ENCODE data around the gene COL24A1.
"Not testable (repeated sequence)": the region's sequence is repeated elsewhere in the genome, so short reads cannot be mapped to it uniquely, and the experiment has no call there.

Gene COL24A1

DNA sequence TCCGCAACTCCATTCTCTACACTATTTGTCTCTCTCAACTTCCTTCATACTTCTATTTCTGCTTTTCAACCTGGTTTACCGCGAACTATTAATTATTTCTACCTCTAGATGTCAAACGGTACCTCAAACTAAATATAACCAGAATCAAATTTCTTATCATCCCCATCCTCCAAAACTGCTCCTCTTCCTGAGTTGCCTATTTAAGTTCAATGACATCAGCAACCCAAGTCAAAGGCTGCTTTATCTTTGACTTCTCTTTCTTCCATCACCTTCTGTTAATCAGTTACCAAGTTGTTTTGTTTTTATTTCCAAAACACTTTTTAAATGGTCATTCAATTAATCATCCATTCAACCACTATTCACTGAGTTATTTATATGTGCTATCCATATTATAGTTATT is 171.9 kb downstream of the COL24A1 start:
- DNase-seq (ENCODE audit: low spot score): no peak

DNA sequence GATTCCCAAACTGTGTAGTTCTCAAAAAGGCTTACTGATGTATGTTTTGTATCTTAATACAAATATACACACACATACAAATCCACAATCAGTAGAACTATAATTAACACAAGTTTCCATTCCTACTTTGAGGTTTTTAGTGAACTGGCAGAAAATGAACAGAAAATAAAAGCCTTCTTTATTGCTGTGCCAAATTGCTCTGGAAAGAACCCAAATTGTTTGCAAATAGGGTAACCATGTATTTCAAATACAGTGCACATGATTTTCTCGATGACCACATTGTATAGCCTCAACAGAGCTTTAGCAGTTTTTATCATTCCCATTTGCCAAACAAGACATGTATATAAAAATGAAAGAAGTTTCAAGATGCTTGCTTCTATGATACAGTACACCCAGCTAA is 173.3 kb downstream of the COL24A1 start:
- DNase-seq (ENCODE audit: low spot score): no peak

DNA sequence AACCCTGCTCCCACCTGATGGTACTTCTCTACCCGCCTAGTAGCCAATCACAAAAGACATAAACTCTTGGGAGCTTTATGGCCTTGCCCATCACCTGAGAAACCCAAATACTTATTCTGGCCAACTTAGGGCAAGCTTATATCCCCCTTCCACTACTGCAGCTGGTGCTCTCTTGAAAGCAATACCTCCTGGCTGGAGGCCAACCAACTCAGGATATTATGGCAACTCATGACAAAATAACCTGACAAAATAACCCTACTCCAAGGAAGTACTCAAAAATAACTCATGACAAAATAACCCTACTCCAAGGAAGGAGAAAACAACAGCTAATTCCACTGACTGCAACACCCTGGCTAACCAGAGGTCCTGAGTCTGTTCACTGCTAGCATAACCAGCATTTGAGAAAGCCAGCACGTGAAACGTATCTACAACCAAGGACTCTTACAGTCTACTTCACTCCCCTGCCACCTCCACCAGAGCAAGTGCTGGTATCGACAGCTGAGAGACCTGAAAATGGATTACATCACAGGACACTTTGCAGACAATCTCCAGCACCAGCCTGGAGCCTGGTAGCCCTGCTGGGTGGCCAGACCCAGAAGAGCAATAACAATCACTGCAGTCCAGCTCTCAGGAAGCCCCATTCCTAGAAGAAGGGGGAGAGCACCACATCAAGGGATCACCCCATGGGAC is 179.9 kb downstream of the COL24A1 start:
- no peak for DNase-seq (ENCODE audit: low spot score)

DNA sequence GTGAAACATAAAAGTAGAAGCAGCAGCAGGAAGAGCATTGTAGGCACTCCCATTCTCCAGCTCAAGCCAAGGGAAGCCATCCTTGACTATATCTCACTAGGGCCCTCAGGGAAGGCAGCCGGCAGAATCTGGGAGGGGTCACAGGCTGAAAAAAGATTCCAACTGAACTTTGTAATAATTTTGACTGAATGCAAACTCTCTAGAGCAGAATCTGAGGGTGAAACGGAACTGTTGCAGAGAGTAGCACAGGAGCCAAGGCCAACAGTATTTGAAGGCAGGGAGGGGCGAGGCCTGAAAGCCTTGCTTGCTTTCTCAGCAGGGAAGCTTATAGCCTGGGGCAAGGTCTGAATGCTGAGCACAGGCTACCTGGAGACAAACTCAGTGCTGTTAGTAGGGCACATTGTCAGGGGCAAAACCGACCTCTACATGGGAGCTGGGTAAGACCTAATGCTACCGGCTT is 180.6 kb downstream of the COL24A1 start:
- DNase-seq (ENCODE audit: low spot score): peak; percentile 65

DNA sequence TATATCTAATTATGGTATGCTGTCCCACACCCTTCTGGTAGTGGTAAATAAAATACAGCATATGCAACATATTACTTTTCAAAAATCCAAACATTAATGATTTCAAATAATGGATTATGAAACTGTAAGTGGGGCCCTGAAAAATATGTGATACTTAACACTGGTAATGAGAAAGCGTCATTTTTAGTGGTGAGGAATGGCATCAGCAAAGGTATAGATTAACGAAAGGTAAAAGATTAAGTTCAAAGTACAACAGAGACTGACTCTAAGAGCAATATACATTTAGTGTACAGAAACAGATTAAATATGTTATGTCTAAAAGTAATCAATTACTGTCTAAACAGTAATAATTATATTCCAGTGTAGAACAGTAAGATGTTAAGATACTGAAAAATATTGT is 194.1 kb downstream of the COL24A1 start:
- no peak for DNase-seq (ENCODE audit: low spot score)

DNA sequence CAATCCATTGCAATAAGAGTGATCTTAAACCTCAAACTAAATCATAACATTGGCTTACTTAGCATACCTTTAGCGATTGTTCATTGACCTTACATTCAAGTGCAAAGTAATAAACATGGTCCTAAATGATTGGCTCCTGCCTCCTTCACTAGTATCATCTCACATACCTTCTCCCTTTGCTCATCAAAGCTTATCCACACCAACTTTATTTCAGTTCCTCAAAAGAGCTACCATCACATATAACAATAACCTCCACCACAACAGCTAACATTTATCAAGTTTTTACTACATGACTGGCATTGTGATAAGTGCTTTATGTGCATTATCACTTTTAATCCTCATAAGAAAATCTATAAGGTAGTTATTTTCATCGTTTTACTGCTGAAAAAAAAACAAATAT is 198.8 kb downstream of the COL24A1 start:
- DNase-seq (ENCODE audit: low spot score): no peak

DNA sequence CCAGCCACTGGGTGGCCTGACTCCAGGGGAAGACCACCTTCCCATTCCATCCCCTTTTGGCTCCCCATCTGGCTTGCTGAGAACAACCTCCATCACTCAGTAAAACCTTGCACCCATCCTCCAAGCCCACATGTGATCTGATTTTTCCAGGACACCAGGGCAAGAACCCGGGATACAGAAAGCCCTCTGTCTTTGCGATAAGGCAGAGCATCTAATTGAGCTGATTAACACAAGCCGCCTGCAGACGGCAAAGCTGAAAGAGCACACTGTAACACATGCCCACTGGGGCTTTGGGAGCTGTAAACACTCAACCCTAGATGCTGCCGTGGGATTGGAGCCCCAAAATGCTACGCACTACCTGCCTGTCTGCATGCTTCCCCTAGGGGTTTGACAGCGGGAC is 201.4 kb downstream of the COL24A1 start:
- not testable (repeated sequence) for DNase-seq (ENCODE audit: low spot score)

DNA sequence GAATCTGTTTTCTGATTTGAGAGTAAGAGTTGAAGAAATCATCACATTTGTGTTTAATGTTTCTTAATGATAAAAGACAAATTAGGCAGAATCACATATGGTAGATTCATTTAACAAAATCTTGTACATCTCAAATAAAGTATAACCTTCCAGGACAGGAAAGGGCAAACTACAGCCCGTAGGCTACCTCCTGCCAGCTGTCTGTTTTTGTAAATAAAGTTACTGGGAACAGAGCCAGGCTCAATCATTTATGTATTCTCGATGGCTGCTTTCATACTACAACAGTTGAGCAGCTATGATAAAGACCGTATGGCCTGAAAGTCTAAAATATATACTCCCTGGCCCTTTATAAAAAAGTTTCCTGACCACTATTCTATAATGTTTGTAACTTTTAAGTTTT is 204.1 kb downstream of the COL24A1 start:
- no peak for DNase-seq (ENCODE audit: low spot score)

DNA sequence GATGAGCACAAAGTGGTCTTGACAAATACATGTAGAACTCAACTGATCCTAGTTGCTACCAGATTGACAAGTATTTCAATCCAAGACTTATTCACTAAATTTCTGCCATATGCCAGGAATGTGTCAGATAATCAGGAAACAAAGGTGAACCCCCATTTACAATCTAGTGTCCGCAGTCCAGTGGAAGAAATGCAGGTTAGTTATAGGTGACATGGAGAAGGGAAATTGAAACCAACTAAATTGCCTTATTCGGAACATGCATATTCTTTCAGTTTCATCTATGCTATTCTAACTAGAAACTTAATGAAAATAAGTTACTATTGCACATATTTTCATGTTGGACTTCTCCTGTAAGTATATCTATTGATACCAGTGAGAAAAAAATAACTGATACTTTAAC is 209.4 kb downstream of the COL24A1 start:
- no peak for DNase-seq (ENCODE audit: low spot score)

DNA sequence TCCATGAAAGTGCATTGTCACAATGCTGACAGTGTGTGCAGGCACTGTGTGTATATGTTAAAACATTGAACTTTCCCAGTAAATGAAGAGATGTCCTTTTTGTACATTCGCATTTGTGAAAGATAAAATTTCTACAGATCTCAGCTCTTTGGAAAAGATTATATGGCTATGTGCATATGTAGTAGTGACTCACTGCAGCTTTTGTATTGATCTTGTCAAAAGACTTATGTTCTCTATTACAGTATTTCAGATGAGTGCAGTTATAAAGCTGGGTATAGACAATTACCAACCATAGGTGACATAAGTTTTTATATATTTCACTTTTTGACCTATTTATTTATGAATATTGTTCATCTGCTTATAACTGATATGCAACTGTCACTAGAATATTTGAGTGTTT is 212.6 kb downstream of the COL24A1 start:
- no peak for DNase-seq (ENCODE audit: low spot score)

DNA sequence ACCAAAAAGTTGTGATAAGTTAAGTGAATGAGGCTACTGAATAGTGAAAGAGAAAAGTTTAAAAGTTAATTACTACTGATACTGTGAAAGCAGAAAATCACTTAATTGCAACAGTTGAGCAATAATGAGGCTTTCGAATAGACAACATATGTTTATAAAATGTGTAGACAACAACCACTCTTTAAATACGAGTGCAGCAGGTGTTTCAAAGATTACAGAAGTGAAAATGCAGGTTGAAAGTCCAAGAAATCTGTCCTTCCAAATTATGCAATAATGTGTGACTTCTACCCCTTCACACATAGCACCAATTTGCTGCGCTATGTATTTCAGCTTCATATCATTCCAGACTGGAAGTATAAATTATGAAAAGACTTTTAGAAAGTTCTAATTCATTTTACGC is 213.0 kb downstream of the COL24A1 start:
- DNase-seq (ENCODE audit: low spot score): no peak

DNA sequence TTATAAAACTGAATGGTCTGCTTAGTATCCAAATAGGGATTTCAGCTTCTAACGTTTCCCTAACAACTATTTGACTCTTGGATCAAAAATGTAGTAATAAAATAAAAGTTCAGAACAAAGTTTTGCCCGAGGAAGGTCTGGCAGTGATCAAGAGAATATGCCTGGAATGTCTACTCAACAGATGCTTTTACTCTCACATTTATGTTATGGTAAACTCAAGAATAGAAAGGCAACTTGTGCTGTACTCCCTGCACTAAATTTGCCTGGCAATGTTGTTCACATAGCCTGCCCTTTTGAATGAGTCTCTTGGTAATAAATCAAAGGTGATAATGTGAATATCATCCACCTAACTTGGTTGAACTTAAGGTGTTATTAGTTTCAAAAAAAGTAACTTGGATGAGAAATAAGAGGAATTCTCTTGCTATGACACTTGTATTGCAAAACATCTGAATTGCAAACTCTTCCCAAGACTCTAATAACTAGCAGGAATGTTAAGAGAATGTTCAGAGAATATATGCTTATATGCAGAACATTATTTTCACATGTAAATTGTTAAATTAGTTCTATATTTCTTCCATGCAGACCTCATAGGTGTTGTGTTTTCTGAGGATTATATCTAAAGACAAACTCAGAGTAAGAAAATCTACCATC is 215.8 kb downstream of the COL24A1 start:
- no peak for DNase-seq (ENCODE audit: low spot score)

DNA sequence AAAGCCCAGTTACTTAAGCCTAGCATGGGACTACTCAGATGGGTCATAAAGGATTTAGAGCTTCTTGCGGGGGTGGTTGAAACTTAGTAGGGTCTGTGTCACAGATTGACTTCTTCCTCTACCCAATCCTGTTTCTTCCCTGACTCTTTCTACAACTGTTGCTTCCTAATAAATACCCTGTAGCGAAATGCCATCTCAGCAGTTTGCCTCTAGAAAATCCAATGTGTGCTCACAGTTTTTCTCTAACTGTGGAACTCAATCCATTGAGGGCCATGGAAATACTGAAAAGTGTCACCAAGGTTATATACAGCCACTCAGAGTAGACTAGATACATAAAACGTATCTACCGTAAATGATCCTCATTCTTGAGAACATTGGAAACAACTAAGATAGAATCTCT is 217.7 kb downstream of the COL24A1 start:
- no peak for DNase-seq (ENCODE audit: low spot score)

DNA sequence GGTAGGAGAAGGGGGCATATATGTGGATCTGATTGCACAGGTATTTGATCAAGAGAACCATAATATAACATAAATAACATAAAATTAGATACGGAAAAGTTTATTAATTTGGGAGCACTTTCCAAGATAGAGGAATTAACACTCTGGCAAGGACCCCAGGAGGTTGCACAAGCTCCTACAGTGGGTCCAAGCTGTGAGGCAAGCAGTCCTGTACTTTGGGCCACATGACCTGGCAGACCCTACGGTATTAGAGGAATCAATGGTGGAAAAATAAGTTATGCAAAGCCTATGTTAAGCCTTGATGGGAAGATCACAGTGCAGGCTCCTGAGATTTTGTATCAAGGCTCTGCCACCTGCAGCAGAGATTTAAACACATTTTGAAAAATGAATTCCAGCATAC is 220.1 kb downstream of the COL24A1 start:
- DNase-seq (ENCODE audit: low spot score): no peak

DNA sequence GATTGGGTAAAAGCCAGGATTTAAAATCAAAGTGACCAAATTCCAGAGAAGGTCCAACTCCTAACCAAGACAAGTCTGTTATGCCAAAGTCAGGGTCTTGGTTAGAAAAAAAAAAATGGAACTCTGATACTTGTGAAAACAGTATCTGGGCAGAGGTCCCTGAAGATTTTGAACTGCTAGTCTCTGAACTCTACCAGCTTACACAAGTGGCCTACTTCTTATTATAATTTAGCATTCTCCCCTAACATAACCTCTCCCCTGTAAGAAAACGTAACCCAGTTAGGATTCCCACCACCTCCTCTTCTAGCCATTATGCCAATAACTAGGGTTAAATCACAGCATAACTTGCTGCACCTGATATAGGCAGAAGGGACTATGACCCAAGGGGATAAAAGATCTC is 220.5 kb downstream of the COL24A1 start:
- no peak for DNase-seq (ENCODE audit: low spot score)

DNA sequence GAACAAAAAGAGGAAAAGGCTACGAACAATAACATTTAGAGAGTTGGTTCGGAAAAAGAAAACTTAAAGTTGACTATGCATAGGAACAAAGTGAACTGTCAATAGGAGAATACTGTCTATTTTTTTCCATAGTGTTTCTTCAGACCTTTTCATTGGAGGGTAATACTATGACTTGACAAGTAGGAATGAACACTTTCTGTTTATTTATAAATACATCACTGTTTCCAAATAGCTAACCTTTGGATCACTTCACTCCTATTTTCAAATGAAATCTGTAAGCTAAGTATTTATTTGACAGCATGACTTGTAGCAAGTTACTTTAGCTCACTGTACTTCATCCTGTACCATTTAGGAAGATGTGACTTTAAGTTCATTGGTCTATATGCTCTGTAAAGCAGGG is 221.3 kb downstream of the COL24A1 start:
- DNase-seq (ENCODE audit: low spot score): no peak

DNA sequence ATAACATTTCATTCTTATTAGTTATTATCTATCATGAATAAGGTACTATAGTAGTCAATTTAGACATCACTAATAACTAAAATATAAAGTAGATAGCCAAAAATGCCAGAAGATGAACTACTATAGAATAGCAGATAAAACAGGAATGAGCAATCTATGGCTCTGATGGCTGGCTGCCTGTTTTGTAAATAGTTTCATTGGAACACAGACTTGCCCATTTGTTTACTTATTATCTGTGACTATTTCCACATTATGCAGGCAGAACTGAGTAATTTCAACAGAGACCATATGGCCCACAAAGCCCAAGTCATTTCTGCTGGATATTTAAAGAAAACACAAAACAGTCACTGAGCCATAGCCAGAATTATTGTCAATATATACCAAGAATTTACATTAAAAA is 222.1 kb downstream of the COL24A1 start:
- no peak for DNase-seq (ENCODE audit: low spot score)

DNA sequence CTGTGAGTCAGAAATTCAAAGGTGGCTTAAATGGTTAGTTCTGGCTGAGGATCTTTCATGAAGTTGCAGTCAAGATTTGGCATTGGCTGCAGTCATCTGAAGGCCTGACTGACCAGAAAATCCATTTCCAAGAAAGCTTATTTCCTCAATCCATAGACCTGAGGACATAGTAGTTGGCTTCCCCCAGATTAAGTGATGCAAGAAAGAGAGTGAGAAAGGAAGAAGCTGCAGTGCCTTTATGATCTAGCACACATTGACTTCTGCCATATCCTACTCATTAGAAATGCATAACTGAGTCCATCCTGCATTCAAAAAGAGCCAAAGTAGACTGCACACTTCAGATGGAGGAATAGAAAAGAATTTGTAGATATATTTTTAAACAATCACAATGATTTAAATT is 222.6 kb downstream of the COL24A1 start:
- DNase-seq (ENCODE audit: low spot score): no peak

DNA sequence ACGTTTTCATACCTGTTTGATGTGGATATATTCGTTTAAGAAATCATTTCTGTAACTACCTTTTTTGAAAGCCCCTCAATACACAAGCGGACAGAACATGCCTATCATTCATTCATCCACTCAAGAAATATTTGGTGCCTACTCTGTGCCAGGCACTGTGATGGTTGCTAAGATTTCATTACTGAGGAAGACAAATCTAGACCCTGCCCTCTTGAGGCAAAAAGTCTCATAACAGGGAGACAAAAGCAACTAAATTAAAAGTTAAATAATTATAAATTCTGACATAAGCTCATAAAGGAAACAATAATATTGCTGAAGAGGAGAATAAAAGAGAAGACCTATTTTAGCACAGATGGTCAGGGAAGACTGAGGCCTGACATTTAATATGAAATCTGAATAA is 244.8 kb downstream of the COL24A1 start:
- no peak for DNase-seq (ENCODE audit: low spot score)

DNA sequence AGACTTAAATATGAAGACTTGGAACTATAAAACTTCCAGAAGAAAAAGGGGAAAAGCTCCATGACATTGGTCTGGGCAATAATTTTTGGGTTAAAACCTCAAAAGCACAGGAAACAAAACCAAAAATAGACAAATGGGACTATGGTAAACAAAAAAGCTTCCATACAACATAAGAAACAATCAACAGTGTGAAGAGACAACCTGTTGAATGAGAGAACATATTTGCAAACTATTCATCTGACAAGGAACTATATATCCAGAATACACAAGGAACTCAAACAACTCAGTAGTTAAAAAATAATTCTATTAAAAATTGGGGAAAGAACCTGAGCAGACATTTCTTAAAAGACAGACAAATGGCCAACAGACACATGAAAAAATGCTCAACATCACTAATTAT is 255.7 kb downstream of the COL24A1 start:
- DNase-seq (ENCODE audit: low spot score): no peak

DNA sequence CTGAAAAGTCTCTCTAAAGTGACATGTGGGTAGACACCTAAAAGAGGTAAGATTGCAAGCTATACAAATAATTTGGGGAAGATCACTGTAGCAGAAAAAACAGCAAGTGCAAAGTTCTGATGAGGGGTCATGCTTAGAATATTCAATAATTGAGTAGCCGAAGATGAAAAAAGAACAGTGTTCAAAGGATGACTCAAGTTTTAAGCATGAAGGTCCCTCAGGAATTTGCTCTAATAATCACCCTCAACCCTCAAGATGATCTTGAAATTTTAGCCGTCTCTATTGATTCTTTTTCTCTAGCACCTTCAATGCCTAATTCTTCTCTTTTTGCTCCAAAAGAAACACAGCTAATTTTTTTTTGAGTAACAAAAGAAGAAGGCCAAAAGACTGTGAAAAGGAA is 257.7 kb downstream of the COL24A1 start:
- DNase-seq (ENCODE audit: low spot score): no peak

DNA sequence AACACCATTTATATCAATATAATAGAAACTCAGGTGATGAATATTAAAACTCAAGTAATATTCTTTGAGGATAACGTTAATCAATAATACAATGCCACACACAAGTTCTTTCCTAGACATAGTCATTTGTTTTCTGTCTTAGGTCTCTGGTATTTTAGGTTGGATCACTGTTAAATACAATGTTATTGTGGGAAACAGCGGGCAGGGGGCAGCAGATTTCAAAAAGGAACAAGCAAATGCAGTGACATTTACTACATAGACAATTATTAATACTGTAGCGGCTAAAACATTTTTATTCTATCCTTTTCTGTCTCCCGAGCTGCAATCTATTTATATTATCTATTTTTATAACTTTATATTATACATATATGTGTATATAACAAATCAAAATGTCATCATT is 261.9 kb downstream of the COL24A1 start:
- DNase-seq (ENCODE audit: low spot score): peak; percentile 32

DNA sequence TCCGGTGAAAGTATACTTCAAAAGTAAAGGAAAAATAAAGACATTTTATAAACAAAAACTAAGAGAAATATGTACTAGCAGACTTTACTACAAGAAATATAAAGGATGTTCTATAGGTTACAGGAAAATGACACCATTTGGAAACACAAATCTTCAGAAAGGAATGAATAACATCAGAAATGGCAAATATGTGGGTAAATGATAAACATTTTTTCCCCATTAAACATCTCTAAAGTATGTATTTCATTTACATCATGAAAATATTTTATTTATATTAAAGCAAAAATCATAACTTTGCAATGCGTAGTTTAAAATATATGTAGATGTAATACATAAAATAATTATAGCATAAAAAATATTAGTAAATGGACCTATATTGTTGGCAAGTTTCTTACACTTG is 264.2 kb downstream of the COL24A1 start:
- DNase-seq (ENCODE audit: low spot score): no peak

DNA sequence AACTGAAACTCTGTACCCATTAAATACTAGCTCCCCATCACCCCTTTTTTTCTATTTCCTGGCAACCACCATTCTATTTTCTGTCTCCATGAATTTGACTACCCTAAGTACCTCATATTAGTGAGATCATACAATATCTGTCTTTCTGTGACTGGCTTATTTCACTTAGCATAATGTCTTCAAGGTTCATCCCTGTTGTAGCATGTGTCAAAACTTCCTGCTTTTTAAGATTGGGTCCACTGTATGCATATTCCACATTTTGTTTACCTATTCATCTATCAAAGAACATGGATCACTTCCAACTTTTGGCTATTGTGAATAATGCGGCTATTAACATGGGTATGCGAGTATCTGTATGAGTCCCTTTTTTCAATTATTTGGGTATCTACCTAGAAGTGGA is 266.7 kb downstream of the COL24A1 start:
- no peak for DNase-seq (ENCODE audit: low spot score)
